GM12878 (cell line): ENCODE data around the gene ARMC8.

ENCODE experiments used
- ASH2L ChIP-seq: fragments of 300-600, 200-600 bp; sonication (generic); IDR thresholded peaks from 2 replicates; pipeline ENCODE4 v1.6.1; 2017; ENCODE audit warnings: low read depth, mild to moderate bottlenecking, borderline replicate concordance
- CEBPB ChIP-seq, 2 experiments: fragments of 150-350 bp in 1 of 2; IDR thresholded peaks; 2 replicates each; pipeline ENCODE4 v1.6.1; 2012 to 2014; ENCODE audit warnings: low read depth in 2 of 2, low read length in 2 of 2, borderline replicate concordance in 1 of 2, inconsistent platforms in 1 of 2
- CHD2 ChIP-seq: IDR thresholded peaks from 2 replicates; pipeline ENCODE4 v1.6.1; 2011; ENCODE audit warnings: low read depth, low read length, improper control_type of control experiment, borderline replicate concordance
- SMC3 ChIP-seq: IDR thresholded peaks from 2 replicates; pipeline ENCODE4 v1.6.1; 2011; ENCODE audit warnings: low read length, improper control_type of control experiment, borderline replicate concordance
- TCF12 ChIP-seq: IDR thresholded peaks from 2 replicates; pipeline ENCODE4 v1.6.1; 2011; ENCODE audit warnings: low read depth, mild to moderate bottlenecking, low read length

DNA sequence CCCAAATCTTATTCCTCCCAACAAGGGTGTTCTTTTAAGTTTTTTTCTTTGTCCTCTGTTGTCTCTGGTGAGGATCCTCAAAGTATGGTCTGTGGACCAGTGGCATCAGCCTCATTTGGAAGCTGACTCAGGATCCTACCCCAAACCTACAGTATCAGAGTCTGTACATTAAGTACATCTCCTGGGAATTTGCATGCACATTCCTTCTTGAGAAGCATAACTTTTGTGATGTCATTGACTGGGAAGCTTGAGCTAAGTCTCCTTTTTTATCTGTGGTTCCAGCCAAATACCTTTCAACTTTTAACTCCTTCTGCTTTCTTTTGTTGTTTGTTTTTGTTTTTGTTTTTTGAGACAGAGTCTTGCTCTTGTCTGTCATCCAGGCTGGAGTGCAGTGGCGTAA, 40.5 kb downstream of the ARMC8 start:
- no peak for TF ChIP-seq CHD2
- no peak for TF ChIP-seq CEBPB (IDR thresholded peaks at IDR 0.05; ENCODE audit: borderline replicate concordance in 1 of 2, low read depth in 2 of 2, low read length in 2 of 2)
- TF ChIP-seq SMC3 = no peak
- no peak for TF ChIP-seq ASH2L
- no peak for TF ChIP-seq TCF12
